ENCODE data around the gene REL.

REL gene

GRCh38 chr2:60883896-60884295 lies 2.5 kb downstream of the REL start:
- TF ChIP-seq FOXP2 (optimal IDR thresholded peaks at IDR 0.05; ENCODE audit: borderline replicate concordance, extremely low read depth, extremely low read length, insufficient read depth): no peak
- TF ChIP-seq SIN3A (IDR thresholded peaks at IDR 0.05; ENCODE audit: borderline replicate concordance, insufficient read depth, low read length): no peak
- no peak for TF ChIP-seq POLR2AphosphoS5 (IDR thresholded peaks at IDR 0.05; ENCODE audit: low read depth, low read length)
- TF ChIP-seq TAF1 (IDR thresholded peaks at IDR 0.05; ENCODE audit: borderline replicate concordance, insufficient read depth, low read length): no peak
- no peak for TF ChIP-seq REST (IDR thresholded peaks at IDR 0.05; ENCODE audit: insufficient read depth in 1 of 2, low read depth in 2 of 2, low read length in 2 of 2)

- TF ChIP-seq TAF1 (IDR thresholded peaks at IDR 0.05; ENCODE audit: borderline replicate concordance, insufficient read depth, low read length) (no peak), REST (IDR thresholded peaks at IDR 0.05; ENCODE audit: insufficient read depth in 1 of 2, low read depth in 2 of 2, low read length in 2 of 2) (no peak), SIN3A (IDR thresholded peaks at IDR 0.05; ENCODE audit: borderline replicate concordance, insufficient read depth, low read length) (no peak), POLR2AphosphoS5 (IDR thresholded peaks at IDR 0.05; ENCODE audit: low read depth, low read length) (no peak), FOXP2 (optimal IDR thresholded peaks at IDR 0.05; ENCODE audit: borderline replicate concordance, extremely low read depth, extremely low read length, insufficient read depth) (no peak)
These were observed 3.4 kb downstream of the REL start for GRCh38 chr2:60884800-60885199.

GRCh38 chr2:60885683-60886082 lies 4.3 kb downstream of the REL start:
- TF ChIP-seq REST (IDR thresholded peaks at IDR 0.05; ENCODE audit: insufficient read depth in 1 of 2, low read depth in 2 of 2, low read length in 2 of 2) (no peak), FOXP2 (optimal IDR thresholded peaks at IDR 0.05; ENCODE audit: borderline replicate concordance, extremely low read depth, extremely low read length, insufficient read depth) (no peak), SIN3A (IDR thresholded peaks at IDR 0.05; ENCODE audit: borderline replicate concordance, insufficient read depth, low read length) (no peak), POLR2AphosphoS5 (IDR thresholded peaks at IDR 0.05; ENCODE audit: low read depth, low read length) (no peak), TAF1 (IDR thresholded peaks at IDR 0.05; ENCODE audit: borderline replicate concordance, insufficient read depth, low read length) (no peak)

- TF ChIP-seq POLR2AphosphoS5 (IDR thresholded peaks at IDR 0.05; ENCODE audit: low read depth, low read length) (no peak), TAF1 (IDR thresholded peaks at IDR 0.05; ENCODE audit: borderline replicate concordance, insufficient read depth, low read length) (no peak), FOXP2 (optimal IDR thresholded peaks at IDR 0.05; ENCODE audit: borderline replicate concordance, extremely low read depth, extremely low read length, insufficient read depth) (no peak), REST (IDR thresholded peaks at IDR 0.05; ENCODE audit: insufficient read depth in 1 of 2, low read depth in 2 of 2, low read length in 2 of 2) (no peak), SIN3A (IDR thresholded peaks at IDR 0.05; ENCODE audit: borderline replicate concordance, insufficient read depth, low read length) (no peak)
These were observed 5.6 kb downstream of the REL start for GRCh38 chr2:60886991-60887390.

- no peak for TF ChIP-seq TAF1 (IDR thresholded peaks at IDR 0.05; ENCODE audit: borderline replicate concordance, insufficient read depth, low read length)
- no peak for TF ChIP-seq POLR2AphosphoS5 (IDR thresholded peaks at IDR 0.05; ENCODE audit: low read depth, low read length)
- no peak for TF ChIP-seq REST (IDR thresholded peaks at IDR 0.05; ENCODE audit: insufficient read depth in 1 of 2, low read depth in 2 of 2, low read length in 2 of 2)
- no peak for TF ChIP-seq FOXP2 (optimal IDR thresholded peaks at IDR 0.05; ENCODE audit: borderline replicate concordance, extremely low read depth, extremely low read length, insufficient read depth)
- TF ChIP-seq SIN3A (IDR thresholded peaks at IDR 0.05; ENCODE audit: borderline replicate concordance, insufficient read depth, low read length): no peak
These were observed 7.5 kb downstream of the REL start for GRCh38 chr2:60888853-60889252.
